Activated CD4-positive, CD25-positive, alpha-beta regulatory T cell treated with anti-CD3 and anti-CD28 coated beads, Interleukin-2, amount 50 U/mL, for 16 hours (primary cell): ENCODE measurements around the gene HSPA12A.

Experiments
- DNase-seq: peaks from one replicate; pipeline ENCODE4 v3.0.0-alpha.2; 2020; ENCODE audit warnings: low read depth, low spot score

The HSPA12A gene

GRCh38 chr10:116771101-116771958 is 29.0 kb upstream of the HSPA12A start:
- DNase-seq, result no peak

- DNase-seq, result no peak
Measured at GRCh38 chr10:116770281-116770680, 27.9 kb upstream of the HSPA12A start.

DNA sequence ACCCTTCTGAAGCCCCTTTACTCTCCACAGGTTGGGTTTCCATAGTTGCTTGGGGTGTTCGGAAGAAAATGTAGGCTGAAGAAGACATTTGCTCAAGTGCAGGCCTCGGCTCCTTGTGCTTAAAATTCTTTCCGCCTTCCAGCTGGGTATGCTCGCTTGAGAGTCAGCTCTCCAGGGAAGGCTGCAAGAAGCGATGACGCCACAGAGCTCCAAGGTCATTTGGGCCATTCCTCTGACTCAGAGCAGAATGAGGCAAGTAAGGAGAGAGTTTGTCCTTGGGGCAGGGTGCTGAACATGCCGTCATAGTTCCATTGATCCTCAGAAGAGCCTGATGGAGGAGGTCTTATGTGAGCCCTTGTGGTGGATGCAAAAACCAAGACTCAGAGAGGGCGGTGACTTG is 27.4 kb upstream of the HSPA12A start:
- DNase-seq, result no peak

GRCh38 chr10:116769368-116769767 is 27.0 kb upstream of the HSPA12A start:
- no peak for DNase-seq

DNA sequence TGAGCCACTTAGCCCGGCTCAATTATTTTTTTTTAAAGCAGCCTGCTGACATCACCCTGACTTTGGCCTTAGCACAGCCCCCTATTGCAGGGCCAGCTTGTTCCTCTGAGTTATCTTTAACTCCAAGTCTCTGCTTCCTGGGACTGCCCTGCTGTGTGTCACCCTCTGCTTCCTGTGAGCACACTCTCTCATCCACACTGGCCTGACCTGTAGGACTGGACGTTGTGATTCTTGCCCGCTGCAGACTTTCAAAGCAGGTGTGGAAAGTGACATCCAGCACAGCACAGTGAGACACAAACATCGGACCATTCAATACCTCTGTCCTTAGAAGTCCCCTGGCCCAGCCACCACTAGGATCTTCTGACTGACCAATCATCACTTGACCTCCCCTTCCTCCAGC is 26.4 kb upstream of the HSPA12A start:
- no peak for DNase-seq

GRCh38 chr10:116766837-116767634 is 24.7 kb upstream of the HSPA12A start:
- DNase-seq, result no peak

DNA sequence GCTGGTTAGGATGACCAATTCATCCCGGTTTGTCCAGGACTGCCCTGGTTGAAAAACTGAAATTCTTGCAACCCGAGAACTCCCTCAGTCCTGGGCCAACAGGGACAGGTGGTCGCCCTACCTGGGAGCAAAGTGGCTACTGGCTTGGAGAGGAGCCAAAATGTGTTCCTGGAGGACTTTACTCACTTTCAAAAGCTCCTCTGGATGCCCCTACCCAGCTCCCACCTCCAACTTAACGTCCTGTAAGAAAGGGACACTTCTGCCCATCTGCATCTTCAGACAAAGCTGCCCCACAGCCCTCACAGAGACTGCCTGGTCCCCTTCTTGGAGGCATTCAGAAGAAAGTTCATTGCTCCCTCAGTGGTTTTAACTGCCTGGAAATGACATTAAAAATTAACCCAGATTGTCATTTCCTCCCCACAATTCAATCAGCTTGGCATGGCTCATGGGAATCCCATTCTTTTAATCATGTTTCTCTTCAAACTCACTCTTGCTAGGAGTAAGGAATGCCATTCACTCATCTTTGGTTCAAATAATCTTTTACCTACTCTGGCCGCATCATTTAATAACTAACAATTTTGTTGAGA is 24.0 kb upstream of the HSPA12A start:
- no peak for DNase-seq

DNA sequence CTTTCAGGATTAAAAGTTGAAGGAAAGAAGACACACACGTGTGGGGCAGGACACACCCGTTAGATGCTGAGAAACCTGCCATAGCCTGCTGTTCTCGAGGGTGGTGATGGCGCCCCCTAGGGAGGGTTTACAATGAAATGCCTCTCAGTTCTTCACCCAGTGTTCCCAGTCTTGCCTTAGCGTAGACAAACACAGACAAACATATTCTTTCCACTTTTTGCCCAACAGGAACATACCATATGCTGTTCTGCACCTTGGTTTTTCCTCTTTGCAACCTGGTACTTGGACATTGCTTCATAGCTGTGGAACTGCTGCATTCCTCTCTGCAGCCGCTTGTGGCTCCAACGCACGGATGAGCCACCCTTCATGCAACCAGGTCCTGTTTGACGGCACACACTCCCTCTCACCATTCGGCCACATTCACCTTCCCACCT is 23.3 kb upstream of the HSPA12A start:
- no peak for DNase-seq

GRCh38 chr10:116764979-116765378 is 22.6 kb upstream of the HSPA12A start:
- no peak for DNase-seq

GRCh38 chr10:116763440-116763839 is 21.1 kb upstream of the HSPA12A start:
- no peak for DNase-seq

GRCh38 chr10:116761883-116762282 is 19.5 kb upstream of the HSPA12A start:
- no peak for DNase-seq

GRCh38 chr10:116760919-116761318 is 18.6 kb upstream of the HSPA12A start:
- no peak for DNase-seq

GRCh38 chr10:116757246-116757645 is 14.9 kb upstream of the HSPA12A start:
- DNase-seq, result no peak

DNA sequence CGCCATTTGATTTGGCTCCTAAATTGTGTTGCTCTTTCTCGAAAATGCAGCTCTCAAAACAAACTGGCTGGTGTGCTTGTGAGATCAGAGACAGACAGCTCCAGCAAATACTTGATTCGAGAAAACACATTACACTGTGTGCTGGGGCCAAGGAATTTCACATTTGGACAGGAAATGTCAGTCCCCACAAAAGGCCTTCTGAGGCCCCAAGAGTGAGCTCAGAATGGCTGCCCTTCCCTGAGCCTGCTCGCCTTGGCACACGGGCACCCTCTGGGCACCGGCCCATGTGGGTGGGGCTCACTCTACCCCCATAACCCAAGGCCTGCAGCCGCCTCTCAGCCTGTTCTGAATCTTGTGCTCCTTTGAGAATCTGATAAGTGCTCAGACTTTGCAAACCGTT is 13.9 kb upstream of the HSPA12A start:
- DNase-seq, result no peak

GRCh38 chr10:116753759-116754158 is 11.4 kb upstream of the HSPA12A start:
- DNase-seq, result no peak

DNA sequence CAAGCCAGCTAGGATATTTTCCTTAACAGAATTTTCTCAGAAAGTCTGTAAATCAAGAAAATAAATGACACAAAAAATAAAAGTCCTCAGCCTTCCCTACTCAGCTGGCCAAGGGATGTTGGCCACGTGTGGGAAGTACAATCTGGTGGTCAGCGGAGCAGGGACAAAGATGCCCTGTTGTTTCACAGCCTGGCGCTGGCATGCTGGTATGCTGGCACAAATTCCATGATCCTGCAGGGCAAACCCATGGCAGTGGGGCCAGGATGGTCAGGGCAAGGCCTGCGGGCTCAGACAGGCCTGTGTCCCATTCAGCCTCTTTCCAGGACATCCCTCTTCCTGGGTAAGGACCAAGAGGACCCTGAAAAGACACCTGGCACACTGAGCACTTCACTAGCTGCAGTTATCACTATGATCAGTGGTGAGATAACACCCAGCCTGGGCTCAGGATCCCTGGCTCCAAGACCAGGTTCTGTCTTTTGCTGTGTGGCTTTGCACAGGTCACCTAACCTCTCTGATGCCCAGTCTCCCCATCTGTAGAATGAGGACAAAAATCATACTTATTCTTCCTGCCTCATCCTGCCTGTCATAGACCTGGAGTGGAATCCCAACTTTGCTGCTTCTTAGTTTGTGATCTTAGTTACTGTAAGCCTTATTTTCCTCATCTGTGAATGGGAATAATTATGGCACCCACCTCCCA is 10.8 kb upstream of the HSPA12A start:
- no peak for DNase-seq

GRCh38 chr10:116752563-116752962 is 10.2 kb upstream of the HSPA12A start:
- DNase-seq, result no peak

- DNase-seq, result no peak
Measured at GRCh38 chr10:116748471-116748870, 6.1 kb upstream of the HSPA12A start.

DNA sequence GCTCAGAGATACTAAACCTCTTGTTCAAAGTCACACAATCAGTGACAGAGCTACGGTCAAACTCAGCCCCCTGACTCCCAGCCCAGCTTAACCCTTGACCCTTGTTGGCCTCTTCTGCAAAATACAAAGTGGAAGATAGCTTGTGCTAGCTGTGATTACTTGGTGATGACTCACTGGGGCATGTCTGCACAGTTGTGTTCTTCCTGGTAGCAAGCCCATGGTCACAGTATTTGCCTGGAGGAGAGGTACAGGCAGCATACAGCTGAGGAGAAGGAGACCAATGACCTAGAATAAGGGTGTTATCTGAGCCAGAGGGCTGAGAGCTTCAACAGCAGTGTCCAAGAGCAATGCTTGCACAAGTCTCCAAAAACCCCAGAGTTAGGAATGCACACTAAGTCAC is 5.7 kb upstream of the HSPA12A start:
- DNase-seq, result no peak

DNA sequence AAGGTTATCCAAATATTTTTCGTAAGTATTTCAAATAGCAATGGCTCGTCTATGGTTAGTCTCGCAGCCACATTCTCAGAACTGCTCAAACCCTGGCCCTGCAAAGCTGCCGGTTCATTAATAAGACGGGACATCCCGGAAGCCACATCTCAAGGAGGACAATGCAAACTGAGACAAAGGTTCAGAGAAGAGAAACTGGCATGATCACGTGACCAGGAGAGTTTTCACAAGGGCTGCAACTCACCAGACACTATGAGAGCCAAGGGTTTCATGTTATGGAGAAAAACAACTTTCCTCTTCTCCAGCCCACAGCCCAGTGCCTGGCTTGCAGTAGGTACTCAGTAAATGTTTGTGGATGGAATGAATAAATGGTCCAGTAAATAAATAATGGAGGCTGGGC is 5.0 kb upstream of the HSPA12A start:
- DNase-seq, result no peak

DNA sequence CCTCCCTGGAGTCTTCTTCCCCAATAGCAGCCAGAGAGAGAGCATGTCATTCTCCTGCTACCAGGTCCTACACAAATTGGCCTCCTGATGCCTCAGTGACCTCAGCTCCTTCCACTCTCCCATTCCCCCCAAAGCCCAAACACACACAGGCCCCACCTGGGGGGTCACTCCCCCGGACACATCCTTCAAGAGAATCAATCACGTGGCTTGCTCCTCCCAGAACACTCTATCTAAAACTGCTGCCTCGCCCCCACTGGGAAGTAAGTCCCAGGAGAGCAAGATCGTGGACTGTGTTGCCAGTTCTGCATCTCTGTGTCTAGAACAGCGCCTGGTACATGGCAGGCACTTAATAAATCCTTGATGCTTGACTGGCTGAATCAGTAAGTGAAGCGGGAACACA is 2.5 kb upstream of the HSPA12A start:
- DNase-seq, result no peak
